ENCODE results near the gene GPR18.
"Not testable (repeated sequence)": the region's sequence is repeated elsewhere in the genome, so short reads cannot be mapped to it uniquely, and the experiment has no call there.

Gene GPR18

DNA sequence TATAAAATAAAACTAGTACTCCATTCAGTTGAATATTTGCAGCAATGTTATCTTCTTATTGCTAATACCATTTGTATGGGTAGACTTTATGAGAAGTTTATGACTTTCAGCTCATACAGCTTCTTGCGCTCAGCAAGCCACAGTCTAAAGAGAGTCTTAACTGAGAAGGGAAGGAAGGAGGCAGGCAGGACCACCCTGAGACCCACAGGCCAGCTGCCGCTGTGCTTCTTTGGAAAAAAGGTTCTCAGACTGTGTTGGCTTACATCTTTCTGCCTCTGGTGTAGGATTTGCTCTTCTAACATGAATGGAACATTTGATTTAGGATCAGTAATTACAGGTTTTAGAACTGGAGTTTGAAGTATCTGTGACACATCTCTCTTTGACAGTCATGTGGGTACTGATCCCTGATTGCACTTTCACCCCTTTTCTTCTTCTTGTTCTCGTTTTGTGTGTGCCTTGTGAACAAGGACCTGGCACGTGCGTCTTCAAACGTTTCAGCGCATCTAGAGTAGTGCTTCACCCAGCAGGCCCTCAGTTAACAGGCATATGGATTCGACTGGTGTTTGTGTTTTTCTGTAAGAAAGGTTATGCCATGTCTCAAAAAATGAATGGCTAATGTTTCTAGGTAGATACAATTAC lies 7.1 kb upstream of the GPR18 start:
- peak in 2 of 3 experiments; percentile 15 to 60 for DNase-seq

- no peak for DNase-seq
Observed at GRCh38 chr13:99264051-99264450, 5.9 kb upstream of the GPR18 start.

GRCh38 chr13:99263126-99263785 lies 5.1 kb upstream of the GPR18 start:
- no peak for DNase-seq

GRCh38 chr13:99261059-99261458 lies 2.9 kb upstream of the GPR18 start:
- DNase-seq: no peak

DNA sequence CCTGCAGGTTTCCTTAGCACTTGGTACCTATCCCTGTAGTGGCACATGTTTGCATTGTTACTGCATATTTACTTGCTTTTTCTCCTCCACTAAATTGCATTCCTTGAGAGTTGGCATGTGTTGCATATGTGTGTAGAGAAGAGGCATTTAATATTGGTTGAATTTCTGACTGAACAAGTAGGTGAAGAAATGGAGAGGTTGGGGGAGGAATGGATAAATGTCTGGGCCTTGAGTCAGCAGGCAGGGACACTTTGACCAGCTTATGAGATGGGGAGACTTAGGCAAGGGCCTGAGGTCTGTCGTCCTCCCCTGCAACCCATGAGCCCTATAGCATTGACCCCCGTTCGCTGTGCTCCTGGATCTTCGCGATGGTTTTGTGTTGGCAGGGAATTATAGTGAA lies 2.0 kb upstream of the GPR18 start:
- no peak for DNase-seq

DNA sequence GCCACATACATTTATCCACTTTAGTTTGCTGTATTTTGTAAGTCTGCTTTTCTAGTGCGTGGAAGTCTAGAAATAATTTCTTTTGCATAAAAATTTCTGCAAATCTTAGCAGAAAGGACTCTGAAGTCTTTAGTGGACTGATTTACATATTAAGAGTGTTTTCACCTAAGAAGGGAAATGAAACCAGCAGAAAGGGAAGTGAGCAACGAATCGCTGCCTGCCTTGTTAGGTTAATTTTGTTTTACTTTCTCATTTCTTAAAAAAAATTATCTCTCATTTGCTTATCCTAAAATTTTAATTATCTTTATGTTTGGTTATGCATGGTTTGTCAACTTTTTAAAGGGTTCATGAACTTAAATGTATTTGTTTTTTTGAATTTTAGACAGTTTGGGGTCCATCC lies 767 bp upstream of the GPR18 start:
- no peak for DNase-seq

GRCh38 chr13:99257291-99257690 lies 888 bp downstream of the GPR18 start:
- DNase-seq: no peak

GRCh38 chr13:99256709-99257108 lies 1.5 kb downstream of the GPR18 start:
- DNase-seq: no peak

DNA sequence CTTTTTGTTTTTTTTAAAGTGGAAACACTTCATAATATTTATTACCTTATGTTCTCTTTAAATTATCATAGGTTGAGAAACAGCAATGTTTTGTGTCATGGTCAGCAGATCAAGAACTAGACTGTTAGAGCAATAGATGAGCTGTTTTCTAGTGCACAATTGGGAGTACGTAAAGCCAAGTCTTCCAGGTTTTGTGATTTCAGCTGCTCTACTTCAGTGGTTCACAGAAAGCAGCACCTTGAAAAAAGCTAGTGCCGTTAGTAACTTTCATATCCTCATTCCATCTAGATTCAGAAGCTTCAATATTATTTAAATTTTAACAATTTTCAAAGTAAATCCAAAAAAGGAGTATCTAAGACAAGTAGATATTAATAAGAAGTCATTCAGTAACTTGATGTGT lies 1.9 kb downstream of the GPR18 start:
- no peak for DNase-seq

DNA sequence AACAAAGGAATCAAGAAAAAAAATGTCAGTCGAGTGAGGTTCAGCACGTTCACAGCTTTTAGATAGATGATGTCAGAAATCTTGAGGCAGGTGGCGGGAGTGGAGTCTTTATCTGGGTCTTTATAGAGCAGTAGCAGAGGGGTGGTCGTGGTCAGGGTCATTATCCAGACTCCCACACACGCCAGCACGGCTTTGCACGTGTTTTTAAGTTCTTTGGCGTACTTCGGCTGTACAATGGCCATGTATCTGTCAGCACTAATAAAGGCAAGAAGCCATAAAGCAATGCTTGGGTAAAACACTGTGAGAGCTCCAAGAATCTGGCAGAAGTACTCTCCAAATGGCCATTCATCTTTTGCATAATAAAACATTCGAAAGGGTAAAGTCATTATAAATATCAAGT lies 2.9 kb downstream of the GPR18 start:
- no peak for DNase-seq

GRCh38 chr13:99254830-99255229 lies 3.3 kb downstream of the GPR18 start:
- DNase-seq: peak in 2 of 3 experiments; percentile 35 to 76

DNA sequence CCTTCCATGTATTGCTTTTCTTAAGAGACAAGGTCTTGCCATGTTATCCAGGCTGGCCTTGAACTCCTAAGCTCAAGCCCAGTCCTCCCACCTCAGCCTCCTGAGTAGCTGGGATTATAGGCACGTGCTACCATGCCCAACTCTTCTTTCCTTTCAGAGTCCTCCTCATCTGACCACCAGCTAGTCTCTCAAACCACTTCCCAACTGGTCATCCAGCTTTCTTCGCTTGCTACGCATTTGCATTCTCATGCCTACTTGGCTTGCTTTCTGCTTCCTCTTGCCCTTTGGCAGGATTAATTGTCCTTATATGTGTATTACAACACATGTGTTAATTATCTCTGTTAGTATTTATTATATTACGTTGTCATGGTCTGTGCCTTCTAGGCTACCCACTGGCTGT lies 6.3 kb downstream of the GPR18 start:
- no peak for DNase-seq

DNA sequence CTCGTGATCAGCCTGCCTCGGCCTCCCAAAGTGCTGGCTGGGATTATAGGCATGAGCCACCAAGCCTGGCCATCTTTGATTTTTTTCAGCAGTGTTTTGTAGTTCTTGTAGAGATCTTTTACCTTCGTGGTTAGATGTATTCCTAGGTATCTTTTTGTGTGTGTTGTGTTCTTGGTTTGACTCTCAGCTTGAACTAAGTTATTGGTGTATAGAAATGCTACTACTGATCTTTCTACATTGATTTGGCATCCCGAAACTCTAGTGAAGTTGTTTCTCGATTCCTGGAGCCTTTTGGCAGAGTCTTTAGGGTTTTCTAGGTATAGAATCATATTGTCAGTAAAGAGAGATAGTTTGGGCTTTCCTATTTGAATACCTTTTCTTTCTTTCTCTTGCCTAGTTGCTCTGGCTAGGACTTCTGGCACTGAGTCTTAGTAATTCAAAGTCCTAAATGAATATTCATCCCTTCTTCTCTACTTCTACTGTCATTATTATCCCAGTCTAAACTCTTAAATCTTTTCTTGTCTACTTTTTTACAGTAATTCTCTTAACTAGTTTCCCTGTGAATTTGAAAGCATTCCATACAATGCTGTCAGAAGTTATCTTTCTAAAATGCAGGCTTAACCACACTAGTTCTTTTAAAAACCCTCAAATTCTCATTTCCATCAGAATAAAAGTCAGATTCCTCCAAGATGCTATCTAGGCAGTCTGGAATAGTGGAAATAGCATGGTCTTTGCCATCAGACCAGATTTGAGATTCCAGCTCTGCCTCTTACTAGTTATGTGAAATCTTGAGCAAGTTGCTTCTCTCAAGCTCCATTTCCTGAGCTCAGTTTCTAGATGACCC lies 7.0 kb downstream of the GPR18 start:
- no peak for DNase-seq

DNA sequence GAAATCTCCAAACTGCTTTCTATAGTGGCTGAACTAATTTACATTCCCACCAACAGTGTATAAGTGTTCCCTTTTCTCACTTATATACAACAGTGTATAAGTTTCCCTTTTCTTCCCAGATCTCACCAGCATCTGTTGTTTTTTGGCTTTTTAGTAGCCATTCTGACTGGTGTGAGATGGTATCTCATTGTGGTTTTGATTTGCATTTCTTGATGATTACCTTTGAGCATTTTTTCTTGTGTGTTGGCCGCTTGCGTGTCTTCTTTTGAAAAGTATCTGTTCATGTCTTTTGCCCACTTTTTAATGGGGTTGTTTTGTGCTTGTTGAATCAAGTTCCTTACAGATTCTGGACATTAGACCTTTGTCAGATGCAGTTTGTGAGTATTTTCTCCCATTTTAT lies 8.6 kb downstream of the GPR18 start:
- DNase-seq: not testable (repeated sequence)

GRCh38 chr13:99249178-99249577 lies 9.0 kb downstream of the GPR18 start:
- DNase-seq: not testable (repeated sequence)

GRCh38 chr13:99246100-99246499 lies 12.1 kb downstream of the GPR18 start:
- no peak for DNase-seq

DNA sequence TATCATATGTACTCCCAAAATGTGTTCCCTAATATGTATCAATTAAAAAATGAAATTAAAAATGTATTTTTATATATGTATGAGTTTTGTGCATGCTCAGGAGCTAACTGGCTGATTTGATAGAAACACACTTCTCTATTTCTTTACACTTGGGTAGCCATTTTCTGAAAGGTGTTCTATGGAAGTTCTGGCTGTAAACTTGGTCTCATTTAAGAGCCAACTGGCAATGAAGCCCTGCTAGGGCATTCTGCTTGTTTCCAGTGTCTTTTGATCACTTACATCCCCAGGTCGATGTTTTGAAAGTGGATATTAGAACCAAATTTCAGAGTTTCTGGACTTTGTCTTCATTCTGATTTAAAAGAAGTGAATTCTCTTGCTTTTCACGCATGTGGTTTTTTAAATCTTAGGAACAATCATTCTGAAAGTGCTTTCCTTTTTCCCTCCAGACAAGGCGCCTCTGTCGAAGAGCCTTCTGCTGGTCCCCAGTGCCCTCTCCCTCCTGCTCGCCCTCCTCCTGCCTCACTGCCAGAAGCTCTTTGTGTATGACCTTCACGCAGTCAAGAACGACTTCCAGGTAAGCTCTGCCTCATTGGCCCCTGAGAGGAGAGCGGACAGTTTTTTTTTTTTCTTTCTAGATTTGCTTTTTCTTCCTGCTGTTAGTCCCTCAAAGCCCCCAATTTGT lies 20.1 kb downstream of the GPR18 start:
- DNase-seq: no peak

DNA sequence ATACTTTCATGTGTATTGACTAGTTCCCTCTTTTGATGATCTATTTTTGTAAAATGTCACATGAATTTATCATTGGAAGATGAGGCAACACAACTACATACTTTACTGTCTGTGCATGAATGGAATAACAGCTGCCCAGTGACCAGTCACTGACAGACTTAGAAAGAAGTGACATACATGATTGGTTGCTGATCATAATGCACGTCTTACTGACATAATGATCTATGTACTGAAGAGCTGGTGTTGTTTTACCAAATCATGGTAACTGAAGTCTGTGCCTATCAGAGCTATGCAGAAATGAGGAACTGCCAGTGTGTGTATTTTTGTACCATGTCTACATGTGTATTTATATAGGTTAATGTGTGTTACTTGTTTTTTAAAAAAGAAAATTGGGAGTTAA lies 26.5 kb downstream of the GPR18 start:
- no peak for DNase-seq

GRCh38 chr13:99230991-99231390 lies 27.2 kb downstream of the GPR18 start:
- no peak for DNase-seq

DNA sequence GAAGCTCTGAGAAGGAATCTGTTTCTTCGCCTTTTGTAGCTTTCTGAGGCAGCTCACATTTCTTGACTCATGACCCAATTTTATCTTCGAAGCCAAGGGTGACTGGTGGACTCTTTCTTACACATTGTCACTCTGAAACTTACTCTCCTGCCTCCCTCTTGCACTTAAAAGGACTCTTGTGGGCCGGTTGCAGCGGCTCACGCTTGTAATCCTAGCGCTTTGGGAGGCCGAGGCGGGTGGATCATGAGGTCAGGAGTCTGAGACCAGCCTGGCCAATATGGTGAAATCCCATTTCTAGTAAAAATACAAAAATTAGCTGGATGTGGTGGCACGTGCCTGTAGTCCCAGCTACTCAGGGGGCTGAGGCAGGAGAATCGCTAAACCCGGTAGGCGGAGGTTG lies 27.6 kb downstream of the GPR18 start:
- not testable (repeated sequence) for DNase-seq

DNA sequence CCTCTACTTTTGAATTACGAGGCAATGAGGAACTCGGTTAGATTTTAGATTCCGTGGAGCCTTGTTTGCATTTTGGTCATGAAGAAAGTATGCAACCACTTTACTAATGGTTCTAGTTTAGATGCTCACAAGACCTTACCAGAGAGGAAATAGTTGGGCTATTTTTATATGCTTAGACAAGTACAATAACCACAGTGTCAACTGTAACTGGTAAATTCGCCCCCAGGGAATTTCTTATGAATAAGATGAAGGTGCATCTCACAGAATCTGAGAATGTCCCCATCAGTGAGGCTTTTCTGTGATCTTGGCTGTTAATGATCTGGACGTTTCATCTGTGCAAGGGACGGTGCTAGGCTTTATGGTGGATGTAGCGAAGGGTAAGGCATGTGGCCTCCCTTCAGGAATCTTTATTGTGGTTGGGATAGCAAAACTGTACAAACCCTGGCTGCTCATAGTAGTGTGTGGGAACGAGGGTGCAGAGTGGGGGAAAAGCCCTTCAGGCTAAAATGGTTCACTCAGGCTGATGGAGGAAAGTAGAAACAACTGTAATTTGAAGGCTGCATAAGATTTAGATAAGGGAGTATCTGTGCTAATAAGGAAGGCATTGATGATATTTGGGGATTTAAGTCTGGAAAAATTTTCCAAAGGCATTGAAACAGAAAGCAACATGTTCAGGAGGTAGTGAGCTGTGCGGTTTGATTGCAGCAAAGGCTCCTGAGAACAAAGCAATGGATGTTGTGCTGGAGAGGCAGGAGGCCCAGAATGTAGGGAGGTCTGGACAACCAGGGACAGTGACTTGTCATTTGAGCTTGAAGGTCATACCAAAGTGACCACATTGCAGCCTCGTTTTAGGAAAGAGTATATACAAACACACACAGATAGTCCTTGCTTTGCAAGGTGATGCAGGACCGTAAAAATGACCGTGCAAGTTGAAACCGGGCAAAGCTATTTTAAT lies 29.2 kb downstream of the GPR18 start:
- no peak for DNase-seq

All from NCI-H1417 (cell line).